Measurements from ENCODE around the gene TFAP2A.
A peak's percentile ranks its signal among the peaks of the same experiment; 100 is the strongest.

GRCh38 chr6:10420546-10421157 lies 5.8 kb upstream of the TFAP2A start:
- TF ChIP-seq CTCF (IDR thresholded peaks at IDR 0.05): no peak
- no peak for TF ChIP-seq EZH2phosphoT487 (IDR thresholded peaks at IDR 0.05)
- TF ChIP-seq EZH2 (IDR thresholded peaks at IDR 0.05): peak; percentile 55

Measured in neural progenitor cell (in vitro differentiated cells).